ENCODE results near the gene VSNL1.

The VSNL1 gene

DNA sequence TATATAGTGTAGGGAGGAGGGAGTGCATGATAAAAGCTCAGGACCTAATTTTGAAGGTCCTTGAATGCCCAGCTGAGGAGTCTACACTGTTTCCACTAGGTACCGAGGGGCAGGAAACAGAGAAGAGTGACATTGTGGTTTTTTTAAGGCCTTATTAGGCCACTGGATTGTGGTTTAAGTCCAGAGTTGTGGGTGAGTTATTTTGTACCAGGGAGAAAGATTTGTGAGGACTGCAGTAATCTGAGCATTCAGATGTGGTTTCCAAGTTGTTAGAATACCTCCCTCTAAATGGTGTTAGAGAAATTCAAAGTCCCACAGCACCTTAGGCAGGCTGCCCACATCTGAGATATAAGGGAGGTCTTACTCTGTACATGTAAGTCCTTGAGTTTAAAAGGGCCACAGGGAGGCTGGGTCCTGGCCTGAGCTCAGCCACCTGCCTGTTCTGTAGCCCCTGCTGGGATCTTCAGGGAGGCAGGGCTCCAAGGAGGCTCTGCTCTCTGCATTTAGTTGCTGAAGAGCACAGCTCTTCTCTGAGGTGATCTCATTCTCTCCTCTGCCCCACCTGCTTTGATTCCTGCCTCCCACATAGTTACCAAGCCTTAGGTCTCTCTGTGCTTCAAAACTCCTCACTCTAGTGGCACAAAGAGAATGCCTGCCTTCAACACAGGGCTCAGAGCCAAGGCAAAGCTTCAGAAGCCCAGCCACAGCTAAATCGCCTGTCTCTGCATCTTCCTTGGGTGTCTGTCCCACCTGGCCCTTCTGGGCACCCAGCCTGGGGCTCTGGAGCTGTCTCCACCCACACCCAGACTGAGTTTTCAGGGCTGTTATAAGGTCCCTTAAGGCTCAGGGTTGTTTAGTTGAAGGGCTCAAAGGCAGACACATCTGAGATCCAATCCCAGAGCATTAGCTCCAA lies 88.1 kb downstream of the VSNL1 start:
- peak in 29 of 42 donors; percentile 7 to 81 (median 40) for DNase-seq
- intact Hi-C loops (cut with DNase I): no loop called here

DNA sequence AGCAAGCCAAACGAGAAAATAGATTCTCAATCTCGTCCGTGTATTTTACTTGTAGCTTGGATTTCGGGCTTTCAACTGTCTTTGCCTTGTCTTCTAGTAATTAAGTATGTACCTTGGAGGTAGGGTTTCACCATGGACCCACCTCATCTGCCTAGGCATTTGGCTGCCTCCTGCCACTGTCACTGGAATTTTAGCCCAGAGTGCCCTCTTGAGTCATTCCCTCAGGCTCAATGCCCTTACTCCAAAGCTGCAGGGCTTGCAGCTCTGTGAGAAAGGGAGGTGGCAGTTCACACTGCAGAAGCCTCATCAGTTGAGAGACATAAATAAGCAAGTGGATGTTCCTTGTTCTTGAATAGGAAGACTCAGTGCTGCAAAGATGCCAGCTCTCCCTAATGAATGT lies 89.6 kb downstream of the VSNL1 start:
- intact Hi-C loops (cut with DNase I): no loop called here
- no peak for DNase-seq

- DNase-seq: peak in 23 of 42 donors; percentile 15 to 70 (median 40)
These were observed 94.5 kb downstream of the VSNL1 start for GRCh38 chr2:17634997-17635396.

GRCh38 chr2:17636257-17636656 lies 95.8 kb downstream of the VSNL1 start:
- intact Hi-C loops (cut with DNase I): no loop called here
- DNase-seq: no peak

More at GRCh38 chr2:17634997-17635396, 94.5 kb downstream of the VSNL1 start:
- intact Hi-C loops (cut with DNase I): no loop called here

DNA sequence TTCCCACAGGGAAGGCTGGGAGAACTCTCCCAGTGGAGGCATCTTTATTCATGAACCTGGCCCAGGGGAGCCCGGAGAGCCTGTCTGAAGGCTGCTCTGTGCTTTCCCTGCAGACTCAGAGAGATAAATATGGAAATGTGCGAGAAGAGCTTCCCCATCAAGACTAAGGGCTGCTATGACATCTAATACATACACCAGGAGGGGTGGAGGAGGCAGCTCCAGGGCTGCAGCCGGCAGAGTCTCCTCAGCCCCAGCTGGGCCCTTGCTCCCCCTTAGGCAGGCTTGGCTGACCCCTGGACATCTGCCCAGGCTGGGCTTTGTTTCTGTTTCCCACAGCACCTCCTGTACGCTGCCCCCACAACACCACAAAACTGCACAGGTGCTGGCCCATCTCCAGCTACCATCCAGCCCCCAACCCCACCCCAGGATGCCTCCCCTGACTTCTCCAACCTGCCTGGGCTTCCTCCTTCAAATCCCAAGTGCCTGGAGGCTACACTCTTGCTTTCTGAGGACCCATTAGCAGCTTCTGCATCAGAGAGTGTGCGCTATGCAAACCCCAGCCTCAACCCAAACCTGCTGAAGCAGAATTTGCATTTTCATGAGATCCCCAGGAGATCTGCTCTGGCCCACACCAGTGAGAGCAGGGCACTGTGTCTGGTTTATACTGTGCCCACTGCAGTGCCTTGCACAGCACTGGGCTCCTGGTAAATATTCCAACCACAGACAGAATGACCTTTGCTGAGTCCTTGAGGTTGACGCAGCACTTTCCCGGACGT lies 96.8 kb downstream of the VSNL1 start:
- no peak for DNase-seq
- intact Hi-C loops (cut with DNase I): no loop called here

- intact Hi-C loops (cut with DNase I): no loop called here
These were observed 97.8 kb downstream of the VSNL1 start for GRCh38 chr2:17638196-17638743.

DNA sequence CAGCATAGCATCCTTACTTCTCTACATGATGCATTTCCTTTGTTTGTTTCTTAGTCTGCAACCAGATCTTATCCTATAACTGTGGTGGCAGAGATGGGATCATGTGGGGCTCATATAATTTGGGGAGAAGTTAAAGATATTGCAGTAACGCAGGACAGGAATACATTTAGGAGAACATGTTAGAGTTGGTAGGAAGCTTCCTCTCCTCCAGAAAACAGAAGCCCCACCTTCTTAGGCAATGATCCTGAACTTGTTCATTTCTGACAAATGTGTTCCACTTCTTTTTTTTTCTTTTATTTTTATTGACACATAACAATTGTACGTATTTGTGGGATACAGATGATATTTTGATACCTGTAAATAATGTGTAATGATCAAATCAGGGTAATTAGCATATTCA lies 99.9 kb downstream of the VSNL1 start:
- no peak for DNase-seq
- intact Hi-C loops (cut with DNase I): no loop called here

More at GRCh38 chr2:17638196-17638743, 97.8 kb downstream of the VSNL1 start:
- no peak for DNase-seq

GRCh38 chr2:17643031-17643615 lies 102.6 kb downstream of the VSNL1 start:
- DNase-seq: peak in 20 of 42 donors; percentile 23 to 71 (median 46)
- intact Hi-C loops (cut with DNase I): no loop called here

- intact Hi-C loops (cut with DNase I): loop anchor here (2.0 kb wide), 1 partner anchor 26 kb away; no protein-coding TSS in a partner anchor
- peak in 2 of 42 donors; percentile 33 for DNase-seq
These were observed 104.7 kb downstream of the VSNL1 start for GRCh38 chr2:17644997-17645720.

- intact Hi-C loops (cut with DNase I): no loop called here
- peak in 33 of 42 donors; percentile 20 to 88 (median 64) for DNase-seq
These were observed 105.6 kb downstream of the VSNL1 start for GRCh38 chr2:17646081-17646554.

GRCh38 chr2:17646838-17647701 lies 106.6 kb downstream of the VSNL1 start:
- intact Hi-C loops (cut with DNase I): no loop called here
- peak in 1 of 42 donors; percentile 37 for DNase-seq

DNA sequence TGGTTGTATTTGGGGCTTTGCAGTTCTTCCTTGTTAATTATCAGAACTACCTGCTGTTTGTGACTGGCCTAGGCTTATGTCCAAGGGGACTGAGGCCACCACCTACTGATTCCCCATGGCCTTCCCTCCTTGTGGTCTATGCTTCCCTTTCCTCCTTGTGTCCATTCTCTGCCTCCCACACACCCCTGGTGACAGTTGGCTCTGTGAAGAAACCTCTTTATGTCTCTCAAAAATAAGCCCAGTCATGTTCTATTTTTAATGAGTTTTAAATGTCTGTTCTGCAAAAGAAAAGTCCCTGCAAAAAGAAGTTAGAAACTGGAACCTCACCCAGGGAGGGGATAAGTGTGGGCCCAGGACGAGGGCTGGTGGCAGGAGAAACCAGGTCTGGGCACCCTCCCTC lies 108.1 kb downstream of the VSNL1 start:
- intact Hi-C loops (cut with DNase I): no loop called here
- DNase-seq: no peak

- no peak for DNase-seq
- intact Hi-C loops (cut with DNase I): no loop called here
These were observed 108.5 kb downstream of the VSNL1 start for GRCh38 chr2:17649026-17649425.

DNA sequence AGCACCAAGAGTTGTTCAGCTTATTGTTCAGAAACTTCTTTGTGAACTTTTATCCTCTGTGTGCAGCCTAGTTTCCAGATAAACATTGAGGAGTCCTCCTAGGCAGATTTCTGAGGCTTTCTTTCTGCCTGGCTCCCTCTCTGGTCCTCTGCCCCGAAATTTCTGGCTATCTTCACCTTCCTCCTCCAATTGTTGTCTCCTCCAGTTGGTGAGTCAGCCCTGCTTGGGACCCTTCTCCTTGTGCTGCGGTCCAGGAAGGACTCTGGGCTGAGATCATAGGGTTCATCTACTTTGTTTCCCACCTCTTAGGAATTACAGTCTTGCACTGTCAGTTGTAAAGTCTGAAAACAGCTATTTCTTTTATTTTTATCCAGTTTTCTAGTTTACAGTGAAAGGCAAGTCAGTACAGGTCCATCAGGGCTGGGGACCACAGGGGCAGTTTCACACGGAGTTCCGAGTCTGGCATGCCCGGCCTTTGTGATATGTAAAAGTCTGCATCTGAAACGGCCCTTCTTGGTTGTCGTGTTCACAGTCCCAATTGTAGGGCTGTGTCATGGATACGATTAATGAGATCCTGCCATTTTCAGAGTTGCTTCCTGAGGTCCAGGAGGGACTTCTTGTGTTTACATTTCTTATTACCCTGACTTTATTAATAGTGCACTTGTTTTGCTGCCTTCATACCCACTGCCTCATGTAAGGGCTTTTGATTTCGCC lies 112.3 kb downstream of the VSNL1 start:
- no peak for DNase-seq
- intact Hi-C loops (cut with DNase I): no loop called here

GRCh38 chr2:17657759-17658158 lies 117.3 kb downstream of the VSNL1 start:
- DNase-seq: no peak
- intact Hi-C loops (cut with DNase I): no loop called here

DNA sequence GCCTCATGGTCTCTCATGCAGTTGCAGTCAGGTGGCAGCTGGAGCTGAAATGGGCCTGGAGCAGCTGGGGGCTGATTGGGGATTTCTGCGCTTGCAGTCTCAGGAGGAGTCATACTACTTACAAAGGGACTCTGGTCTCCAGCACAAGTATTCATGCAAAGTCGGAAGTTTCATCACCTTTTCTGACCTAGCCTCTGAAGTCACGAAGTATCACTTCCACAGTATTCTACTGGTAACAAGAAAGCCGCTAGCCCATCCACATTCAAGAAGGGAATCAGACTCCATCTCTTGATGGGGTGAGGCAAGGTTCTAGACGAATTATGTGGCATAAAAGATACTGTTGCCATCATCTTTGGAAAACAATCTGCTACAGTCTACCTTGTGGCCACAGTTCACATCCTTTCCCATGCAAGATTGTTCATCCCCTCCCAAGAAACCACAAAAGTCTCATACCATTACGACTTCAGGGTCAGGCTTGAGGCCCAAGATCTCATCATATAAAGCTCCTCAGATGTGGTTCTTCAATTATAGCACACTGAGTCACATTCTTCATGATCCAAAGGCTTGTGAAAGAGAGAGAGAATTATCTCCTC lies 117.9 kb downstream of the VSNL1 start:
- DNase-seq: no peak
- intact Hi-C loops (cut with DNase I): no loop called here

DNA sequence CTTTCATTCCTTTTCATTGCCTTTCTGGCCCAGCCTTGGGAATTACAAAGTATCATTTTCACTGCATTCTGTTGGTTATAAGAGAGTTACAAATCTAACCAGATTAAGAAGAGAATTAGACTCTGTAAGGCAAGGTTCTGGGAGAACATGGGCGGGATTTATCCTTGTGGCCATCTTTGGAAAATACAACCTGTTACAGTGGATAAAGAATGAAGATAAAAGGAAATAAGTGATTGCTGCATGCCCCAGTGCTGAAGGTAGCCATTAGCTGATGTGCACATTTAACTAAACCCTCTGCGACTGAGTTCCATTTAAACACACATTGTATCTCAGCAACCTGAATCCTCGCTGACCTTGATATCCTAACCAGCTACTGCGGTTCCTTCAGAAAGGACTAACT lies 119.7 kb downstream of the VSNL1 start:
- no peak for DNase-seq
- intact Hi-C loops (cut with DNase I): no loop called here

All from head of caudate nucleus (tissue), 42 donors.